ENCODE results near the gene ALDH16A1. TPM values are rescaled to one million over a fixed set of nuclear protein-coding genes. Genes with fewer than 3 reads are reported as not detected.

The ALDH16A1 gene
- total and polyA plus RNA-seq, 10 of the 15 experiments (the other 5 are each of a cell fraction or from before 2014, with no cell fraction given), result 1.7 to 49.3 (median 18.1) TPM

DNA sequence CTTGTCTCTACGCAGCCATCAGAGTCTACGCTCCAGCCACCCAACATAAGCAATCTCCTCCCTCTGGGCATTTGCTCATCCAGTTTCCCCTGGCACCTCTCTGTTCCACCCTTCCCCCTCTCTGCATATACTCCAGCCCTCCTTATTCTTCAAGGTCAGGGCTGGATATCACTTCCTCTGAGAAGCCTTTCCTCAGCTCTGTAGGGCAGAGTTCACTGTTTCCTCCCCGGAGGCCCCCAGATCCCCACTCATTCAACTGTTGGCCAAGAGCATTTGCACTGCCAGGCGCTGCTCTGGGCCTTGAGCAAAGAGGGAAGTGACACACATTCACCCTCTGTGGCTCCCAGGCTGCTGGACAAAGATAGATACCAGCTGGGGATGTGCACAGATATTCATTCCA, 62.7 kb downstream of the ALDH16A1 start:
- peaks cover 7% of the 10 kb centered on the region for H3K4me1 ChIP-seq (ENCODE audit: control insufficient read depth, insufficient read depth, low read length)
- no peak overlapping the region for H2AFZ ChIP-seq (ENCODE audit: control insufficient read depth, low read depth, low read length)
- BruUV-seq (replicated peaks), result no TSS peak
- intact Hi-C loops (cut with micrococcal nuclease; ENCODE audit: unreplicated experiment), result no loop called here
- no peak overlapping the region for H3K4me3 ChIP-seq
- H3K4me2 ChIP-seq (ENCODE audit: control insufficient read depth, insufficient read depth), result no peak overlapping the region
- ATAC-seq, result peak; percentile 30; the same call in 2 of the 3 replicates
- ChIA-PET SMC1A (ENCODE audit: uncharacterized antibody, unreplicated experiment) (interaction anchor here (1.4 kb wide), 1 partner anchor 31 kb away, joined by 5 read pairs; no protein-coding TSS in a partner anchor), CTCF (interaction anchor here (1.0 kb wide), 1 partner anchor 18 kb away, joined by 3 read pairs; no protein-coding TSS in a partner anchor), RAD21 (ENCODE audit: unreplicated experiment) (interaction anchor here (1.3 kb wide), 1 partner anchor 31 kb away, joined by 3 read pairs; no protein-coding TSS in a partner anchor), POLR2A (no interaction called here)
- no peaks in the 10 kb centered on the region for H3K79me2 ChIP-seq (ENCODE audit: control insufficient read depth, insufficient read depth, low read length)
- in situ Hi-C loops (cut with MboI), result no loop called here
- no peaks in the 10 kb centered on the region for H3K36me3 ChIP-seq (ENCODE audit: control insufficient read depth in 2 of 2, insufficient read depth in 2 of 2, low read length in 1 of 2)
- FAIRE-seq, result no peak
- no peak for DNase-seq (ENCODE audit: low read depth, low spot score)
- H3K27me3 ChIP-seq (replicated peaks in 1 of 2; ENCODE audit: control insufficient read depth in 2 of 2, insufficient read depth in 2 of 2, low read length in 1 of 2), result no peaks in the 10 kb centered on the region; a peak in 1 of 4 replicates
- no peak overlapping the region for H3K9ac ChIP-seq (ENCODE audit: control insufficient read depth, insufficient read depth, low read length)
- H3K27ac ChIP-seq (ENCODE audit: control insufficient read depth, insufficient read depth), result no peak overlapping the region
- 50% methylated on average over 4 of the region's 4 CpGs for WGBS (ENCODE audit: insufficient coverage, insufficient replicate concordance, low lambda C conversion rate, missing lambda C conversion rate)
- no peaks in the 10 kb centered on the region for H3K9me3 ChIP-seq (replicated peaks; ENCODE audit: control insufficient read depth, insufficient read depth, low read length)
- TF ChIP-seq TAF1 (IDR thresholded peaks at IDR 0.05; ENCODE audit: borderline replicate concordance, low read depth, low read length), result no peak
- no peak for TF ChIP-seq MTA3 (IDR thresholded peaks at IDR 0.05; ENCODE audit: borderline replicate concordance, low read length)
- TF ChIP-seq ZNF384 (IDR thresholded peaks at IDR 0.05; ENCODE audit: borderline replicate concordance, low read depth, low read length), result no peak
- TF ChIP-seq GATAD2B (conservative IDR thresholded peaks at IDR 0.05; ENCODE audit: low read depth), result no peak
- TF ChIP-seq, protein P1, sequence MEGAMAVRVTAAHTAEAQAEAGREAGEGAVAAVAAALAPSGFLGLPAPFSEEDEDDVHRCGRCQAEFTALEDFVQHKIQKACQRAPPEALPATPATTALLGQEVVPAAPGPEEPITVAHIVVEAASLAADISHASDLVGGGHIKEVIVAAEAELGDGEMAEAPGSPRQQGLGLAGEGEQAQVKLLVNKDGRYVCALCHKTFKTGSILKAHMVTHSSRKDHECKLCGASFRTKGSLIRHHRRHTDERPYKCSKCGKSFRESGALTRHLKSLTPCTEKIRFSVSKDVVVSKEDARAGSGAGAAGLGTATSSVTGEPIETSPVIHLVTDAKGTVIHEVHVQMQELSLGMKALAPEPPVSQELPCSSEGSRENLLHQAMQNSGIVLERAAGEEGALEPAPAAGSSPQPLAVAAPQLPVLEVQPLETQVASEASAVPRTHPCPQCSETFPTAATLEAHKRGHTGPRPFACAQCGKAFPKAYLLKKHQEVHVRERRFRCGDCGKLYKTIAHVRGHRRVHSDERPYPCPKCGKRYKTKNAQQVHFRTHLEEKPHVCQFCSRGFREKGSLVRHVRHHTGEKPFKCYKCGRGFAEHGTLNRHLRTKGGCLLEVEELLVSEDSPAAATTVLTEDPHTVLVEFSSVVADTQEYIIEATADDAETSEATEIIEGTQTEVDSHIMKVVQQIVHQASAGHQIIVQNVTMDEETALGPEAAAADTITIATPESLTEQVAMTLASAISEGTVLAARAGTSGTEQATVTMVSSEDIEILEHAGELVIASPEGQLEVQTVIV (IDR thresholded peaks at IDR 0.05; ENCODE audit: borderline replicate concordance, partially characterized antibody), result no peak
- no peak for TF ChIP-seq NFXL1 (IDR thresholded peaks at IDR 0.05; ENCODE audit: borderline replicate concordance)
- H4K20me1 ChIP-seq (ENCODE audit: control insufficient read depth, insufficient read depth), result no peaks in the 10 kb centered on the region

Data from GM12878 (cell line).